HepG2 (cell line): ENCODE results near the gene FAM161A. TPM values are rescaled to one million over a fixed set of nuclear protein-coding genes. Genes with fewer than 3 reads are reported as not detected.
A peak's percentile ranks its signal among the peaks of the same experiment; 100 is the strongest.

Experiments used
- AKAP8 ChIP-seq: sonication (generic); formaldehyde crosslinking; IDR thresholded peaks from 2 replicates; pipeline ENCODE4 v1.5.1; 2020; ENCODE audit warnings: mild to moderate bottlenecking, missing genetic modification reagents
- ATF7 ChIP-seq, 2 experiments: fragments of 450-650 bp in 1 of 2; sonication (generic) in 1 of 2; formaldehyde crosslinking in 1 of 2; IDR thresholded peaks; 2 replicates each; pipeline versions ENCODE4 v1.4.0 to v1.6.1; 2016 to 2020; ENCODE audit warnings: antibody characterized with exemption in 1 of 2, mild to moderate bottlenecking in 1 of 2, missing genetic modification reagents in 1 of 2
- DDIT3 ChIP-seq: sonication (generic); formaldehyde crosslinking; IDR thresholded peaks from 2 replicates; pipeline ENCODE4 v1.4.0; 2020; ENCODE audit warnings: mild to moderate bottlenecking, missing genetic modification reagents
- FOSL1 ChIP-seq: sonication (generic); formaldehyde crosslinking; IDR thresholded peaks from 2 replicates; pipeline ENCODE4 v1.9.0; 2021; ENCODE audit warnings: missing genetic modification reagents, borderline replicate concordance
- GATA4 ChIP-seq: sonication (generic); IDR thresholded peaks from 2 replicates; pipeline ENCODE4 v1.6.1; 2016; ENCODE audit warnings: antibody characterized with exemption, low read depth, borderline replicate concordance
- HNF1B ChIP-seq: sonication (generic); formaldehyde crosslinking; IDR thresholded peaks from 2 replicates; pipeline ENCODE4 v1.5.1; 2020; ENCODE audit warnings: mild to moderate bottlenecking, moderate library complexity, missing genetic modification reagents
- MAX ChIP-seq: IDR thresholded peaks from 2 replicates; pipeline ENCODE4 v1.6.1; 2012; ENCODE audit warnings: inconsistent platforms
- MIER3 ChIP-seq: IDR thresholded peaks from 2 replicates; pipeline ENCODE4 v1.6.1; 2016; ENCODE audit warnings: missing compliant biosample characterization, borderline replicate concordance
- MYC ChIP-seq: sonication (generic); formaldehyde crosslinking; IDR thresholded peaks from 2 replicates; pipeline ENCODE4 v1.9.0; 2021; ENCODE audit warnings: missing genetic modification reagents, borderline replicate concordance
- NCOA5 ChIP-seq: sonication (generic); formaldehyde crosslinking; IDR thresholded peaks from 2 replicates; pipeline ENCODE4 v1.4.0; 2020; ENCODE audit warnings: missing genetic modification reagents
- POLR2G ChIP-seq: fragments of 200-400 bp; formaldehyde crosslinking; IDR thresholded peaks from 2 replicates; pipeline ENCODE4 v1.6.1; 2018; ENCODE audit warnings: mild to moderate bottlenecking, low read depth, low read length, moderate library complexity
- SRF ChIP-seq: IDR thresholded peaks from 2 replicates; pipeline ENCODE4 v1.6.1; 2011; ENCODE audit warnings: mild to moderate bottlenecking, low read depth, low read length, moderate library complexity
- ZBTB4 ChIP-seq: sonication (generic); formaldehyde crosslinking; IDR thresholded peaks from 2 replicates; pipeline ENCODE4 v1.4.0; 2020; ENCODE audit warnings: missing genetic modification reagents, mild to moderate bottlenecking, borderline replicate concordance
- ZBTB8A ChIP-seq: sonication (generic); formaldehyde crosslinking; IDR thresholded peaks from 2 replicates; pipeline ENCODE4 v1.4.0; 2020; ENCODE audit warnings: mild to moderate bottlenecking, low read depth, missing genetic modification reagents, borderline replicate concordance
- ZMAT5 ChIP-seq: sonication (generic); formaldehyde crosslinking; IDR thresholded peaks from 2 replicates; pipeline ENCODE4 v1.5.0; 2020; ENCODE audit warnings: mild to moderate bottlenecking, low read depth, missing genetic modification reagents, borderline replicate concordance
- ZNF383 ChIP-seq: sonication (generic); formaldehyde crosslinking; IDR thresholded peaks from 2 replicates; pipeline ENCODE4 v1.4.0; 2020; ENCODE audit warnings: missing genetic modification reagents, mild to moderate bottlenecking, borderline replicate concordance
- ZNF431 ChIP-seq: sonication (generic); formaldehyde crosslinking; IDR thresholded peaks from 2 replicates; pipeline ENCODE4 v1.9.0; 2022; ENCODE audit warnings: missing genetic modification reagents, low read depth, mild to moderate bottlenecking, borderline replicate concordance
- ZNF781 ChIP-seq: sonication (generic); formaldehyde crosslinking; IDR thresholded peaks from 2 replicates; pipeline ENCODE4 v1.5.1; 2020; ENCODE audit warnings: borderline replicate concordance, mild to moderate bottlenecking, missing genetic modification reagents; ENCODE audit errors: not compliant biosample characterization
- ZSCAN9 ChIP-seq: IDR thresholded peaks from 2 replicates; pipeline ENCODE4 v1.6.1; 2016; ENCODE audit warnings: borderline replicate concordance
- polyA plus RNA-seq, 8 experiments: library from polyadenylated mRNA; depleted of rRNA in 3 of 8; stranded (reverse) in 7 of 8; unstranded in 1 of 8; fragments of >200 nt; fragmentation: Illumina TruSeq in 4 of 8; extraction: Trizol in 4 of 8; gene quantifications; 2 replicates each; pipeline versions ENCODE4 v1.2.1 to v1.2.3, GENCODE V29; 2011 to 2016; ENCODE audit warnings: low read depth in 4 of 8, missing spikeins in 1 of 8, mixed read lengths in 1 of 8; ENCODE audit not compliant: insufficient read depth in 1 of 8
- total RNA-seq, 5 experiments: library from RNA; depleted of rRNA; stranded (reverse); fragments of >200 nt; fragmentation: Illumina TruSeq; extraction: Trizol; gene quantifications; 2 replicates each; pipeline ENCODE4 v1.2.3, GENCODE V29; 2016; ENCODE audit warnings: low read depth in 1 of 5

The FAM161A gene
- total and polyA plus RNA-seq, 2 of the 13 experiments (the other 11 are each of a cell fraction or from before 2014, with no cell fraction given), result 2.7 to 3.4 TPM

GRCh38 chr2:61854564-61855317 is 881 bp upstream of the FAM161A start (continued):
- TF ChIP-seq ZBTB4 (no peak), FOSL1 (CRISPR knock-in tag) (no peak), ZSCAN9 (CRISPR knock-in tag) (0 out of 2 replicates have a peak, but pooled peaks have one; percentile 23), MAX (peak; percentile 94), MYC (CRISPR knock-in tag) (peak; percentile 89), DDIT3 (CRISPR knock-in tag) (no peak), HNF1B (CRISPR knock-in tag) (no peak), ZMAT5 (CRISPR knock-in tag) (no peak), MIER3 (no peak; the same call in 1 of the 2 replicates), NCOA5 (CRISPR knock-in tag) (no peak), SRF (no peak), AKAP8 (CRISPR knock-in tag) (peak; percentile 32; the same call in 1 of the 2 replicates), ATF7 (IDR thresholded peaks at IDR 0.05) (no peak), ATF7 (CRISPR knock-in tag; IDR thresholded peaks at IDR 0.05) (peak; percentile 55; the same call in 1 of the 2 replicates), ZNF431 (CRISPR knock-in tag) (peak; percentile 88), ZBTB8A (CRISPR knock-in tag) (0 out of 2 replicates have a peak, but pooled peaks have one; percentile 26), ZNF781 (CRISPR knock-in tag) (peak; percentile 62), POLR2G (peak; percentile 81), ZNF383 (CRISPR knock-in tag) (no peak), GATA4 (peak; percentile 56; the same call in 1 of the 2 replicates)
